Upper lobe of left lung (tissue), 6 donors: ENCODE measurements around the gene KRTAP20-2. TPM values are rescaled to one million over a fixed set of nuclear protein-coding genes. Genes with fewer than 3 reads are reported as not detected.

Source experiments
- ATAC-seq, 2 donors: fragments of 200-7000 bp; cut with Tn5 transposase; one replicate each; pipeline ENCODE4 v1.9.1; 2022; ENCODE audit warnings: mild to moderate bottlenecking in 2 of 2, moderate library complexity in 2 of 2; ENCODE audit not compliant: low FRiP score in 2 of 2
- DNase-seq, 2 donors: peaks; one replicate each; pipeline ENCODE4 v3.0.0-alpha.2; 2019 to 2020
- H3K27ac ChIP-seq, 4 donors: fragments of 200-600 bp; sonication (generic); one replicate each; pipeline ENCODE4 v1.5.1; 2016 to 2019
- H3K27me3 ChIP-seq, 4 donors: fragments of 200-600 bp; sonication (generic); one replicate each; pipeline ENCODE4 v1.5.1; 2017 to 2019
- H3K36me3 ChIP-seq, 4 donors: fragments of 200-600 bp; sonication (generic); one replicate each; pipeline ENCODE4 v1.5.1; 2016 to 2019
- H3K4me1 ChIP-seq, 4 donors: fragments of 200-600 bp; sonication (generic); one replicate each; pipeline ENCODE4 v1.5.1; 2018 to 2019
- H3K4me3 ChIP-seq, 4 donors: fragments of 200-600 bp; sonication (generic); one replicate each; pipeline ENCODE4 v1.5.1; 2017 to 2019; ENCODE audit warnings: mild to moderate bottlenecking in 2 of 4, moderate library complexity in 1 of 4
- H3K9me3 ChIP-seq, 4 donors: fragments of 200-600 bp; sonication (generic); one replicate each; pipeline ENCODE4 v1.5.1; 2018 to 2019
- EP300 ChIP-seq, 4 donors: sonication (generic); formaldehyde crosslinking; IDR thresholded peaks; one replicate each; pipeline ENCODE4 v1.5.1; 2017; ENCODE audit warnings: antibody characterized with exemption in 4 of 4, control low read depth in 2 of 4
- POLR2A ChIP-seq, 4 donors: fragments of 450-650 bp; IDR thresholded peaks; one replicate each; pipeline ENCODE4 v1.5.1; 2016 to 2017; ENCODE audit warnings: antibody characterized with exemption in 4 of 4, mild to moderate bottlenecking in 2 of 4
- POLR2AphosphoS5 ChIP-seq, 2 donors: sonication (generic); formaldehyde crosslinking; IDR thresholded peaks; one replicate each; pipeline ENCODE4 v1.5.1; 2017; ENCODE audit warnings: antibody characterized with exemption in 2 of 2
- WGBS, 2 donors: methylation state at CpG; one replicate each; pipeline ENCODE4 v1.1.5; 2017 to 2018; 5-methylcytosine and 5-hydroxymethylcytosine counted together
- small RNA-seq, 4 donors: library from RNA; depleted of rRNA; stranded (forward); fragments of <200 nt; gene quantifications; one replicate each; pipeline ENCODE3, GENCODE V24; 2016
- total RNA-seq, 6 donors: library from RNA; depleted of rRNA in 4 of 6; stranded (reverse); fragments of >200 nt in 4 of 6; gene quantifications; one replicate each; pipeline versions ENCODE4 v1.1.0 to v1.2.1, GENCODE V29; 2016 to 2021
- TF ChIP-seq, protein P1 (sequence below), 6 experiments: fragments of 450-650 bp in 4 of 6; fragments of 200-600 bp in 2 of 6; sonication (generic) in 2 of 6; IDR thresholded peaks; one replicate each; pipeline ENCODE4 v1.5.1; 2016 to 2019; ENCODE audit warnings: antibody characterized with exemption in 6 of 6
- donor health status: DM: no; HTN: no; CAD: no; lungs with moderate emphysema.
- donor health status: DM: no; HTN: yes; CAD: no; lungs with severe emphysema.

Gene KRTAP20-2
- total RNA-seq, 6 donors from 2014 or later, result not detected

DNA sequence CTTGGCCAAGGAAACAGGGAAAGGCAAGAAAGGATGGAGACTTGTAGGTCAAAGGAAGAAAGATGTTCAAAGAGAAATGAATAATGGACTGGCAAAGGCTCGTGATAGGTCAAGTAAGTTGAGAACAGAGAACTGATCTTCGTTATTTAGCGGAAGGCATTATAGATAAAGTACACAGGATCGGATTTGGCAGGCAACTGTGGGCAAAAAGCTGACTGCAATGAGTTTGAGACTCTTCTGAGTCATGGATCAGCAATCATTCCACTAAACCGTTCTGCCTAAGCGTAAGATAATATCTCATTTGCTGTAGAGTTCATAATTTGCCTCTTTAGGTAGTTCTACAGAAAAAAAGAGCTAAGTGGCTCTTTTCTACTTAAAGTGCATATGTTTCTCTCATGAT, 49.5 kb downstream of the KRTAP20-2 start:
- H3K36me3 ChIP-seq, result no peaks in the 10 kb centered on the region
- H3K4me1 ChIP-seq, result no peaks in the 10 kb centered on the region

More for the DNA sequence above, 49.5 kb downstream of the KRTAP20-2 start:
- Histone ChIP-seq H3K4me3 (no peak overlapping the region), H3K27ac (no peak overlapping the region), H3K9me3 (no peaks in the 10 kb centered on the region), H3K27me3 (no peaks in the 10 kb centered on the region)
- DNase-seq (no peak), ATAC-seq (no peak)
- TF ChIP-seq EP300 (IDR thresholded peaks at IDR 0.05), result no peak
- TF ChIP-seq POLR2A (IDR thresholded peaks at IDR 0.05), result no peak
- TF ChIP-seq POLR2AphosphoS5 (IDR thresholded peaks at IDR 0.05), result no peak
- TF ChIP-seq, protein P1, sequence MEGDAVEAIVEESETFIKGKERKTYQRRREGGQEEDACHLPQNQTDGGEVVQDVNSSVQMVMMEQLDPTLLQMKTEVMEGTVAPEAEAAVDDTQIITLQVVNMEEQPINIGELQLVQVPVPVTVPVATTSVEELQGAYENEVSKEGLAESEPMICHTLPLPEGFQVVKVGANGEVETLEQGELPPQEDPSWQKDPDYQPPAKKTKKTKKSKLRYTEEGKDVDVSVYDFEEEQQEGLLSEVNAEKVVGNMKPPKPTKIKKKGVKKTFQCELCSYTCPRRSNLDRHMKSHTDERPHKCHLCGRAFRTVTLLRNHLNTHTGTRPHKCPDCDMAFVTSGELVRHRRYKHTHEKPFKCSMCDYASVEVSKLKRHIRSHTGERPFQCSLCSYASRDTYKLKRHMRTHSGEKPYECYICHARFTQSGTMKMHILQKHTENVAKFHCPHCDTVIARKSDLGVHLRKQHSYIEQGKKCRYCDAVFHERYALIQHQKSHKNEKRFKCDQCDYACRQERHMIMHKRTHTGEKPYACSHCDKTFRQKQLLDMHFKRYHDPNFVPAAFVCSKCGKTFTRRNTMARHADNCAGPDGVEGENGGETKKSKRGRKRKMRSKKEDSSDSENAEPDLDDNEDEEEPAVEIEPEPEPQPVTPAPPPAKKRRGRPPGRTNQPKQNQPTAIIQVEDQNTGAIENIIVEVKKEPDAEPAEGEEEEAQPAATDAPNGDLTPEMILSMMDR (IDR thresholded peaks at IDR 0.05), result no peak
- 73 to 79% methylated on average over 6 of the region's 6 CpGs for WGBS, 2 donors

Small RNA genes within 50 kb of the gene (small RNA-seq; reads per million reads assigned to genes)
- gene KRTAP20-1 (0 reads per million in 4 donors), gene KRTAP20-3 (0 reads per million in 4 donors), gene KRTAP20-4 (0 reads per million in 4 donors), gene KRTAP22-1 (0 reads per million in 4 donors), gene KRTAP22-2 (0 reads per million in 4 donors)

Other genes with a start within 250 kb of the KRTAP20-2 start
- not detected for gene KRTAP13-1, start 239.2 kb upstream of the KRTAP20-2 start, total RNA-seq
- gene KRTAP13-3, start 209.3 kb upstream of the KRTAP20-2 start, total RNA-seq, result not detected
- gene KRTAP13-4, start 205.0 kb upstream of the KRTAP20-2 start, total RNA-seq, result not detected
- gene KRTAP15-1, start 194.9 kb upstream of the KRTAP20-2 start, total RNA-seq, result not detected
- gene KRTAP19-1, start 154.8 kb upstream of the KRTAP20-2 start, total RNA-seq, result not detected
- not detected for gene KRTAP19-2, start 147.8 kb upstream of the KRTAP20-2 start, total RNA-seq
- gene KRTAP19-3, start 143.2 kb upstream of the KRTAP20-2 start, total RNA-seq, result not detected
- gene KRTAP19-4, start 138.0 kb upstream of the KRTAP20-2 start, total RNA-seq, result not detected
- not detected for gene KRTAP19-5, start 133.1 kb upstream of the KRTAP20-2 start, total RNA-seq
- not detected for gene KRTAP19-6, start 93.3 kb upstream of the KRTAP20-2 start, total RNA-seq
- gene KRTAP19-7, start 73.9 kb upstream of the KRTAP20-2 start, total RNA-seq, result not detected
- gene KRTAP22-2, start 44.8 kb upstream of the KRTAP20-2 start, total RNA-seq, result not detected
- not detected for gene KRTAP6-3, start 42.8 kb upstream of the KRTAP20-2 start, total RNA-seq
- gene KRTAP6-2, start 36.3 kb upstream of the KRTAP20-2 start, total RNA-seq, result not detected
- not detected for gene KRTAP22-1, start 34.1 kb upstream of the KRTAP20-2 start, total RNA-seq
- not detected for gene KRTAP6-1, start 21.3 kb upstream of the KRTAP20-2 start, total RNA-seq
- not detected for gene KRTAP20-1, start 18.8 kb upstream of the KRTAP20-2 start, total RNA-seq
- gene KRTAP20-4, start 14.6 kb upstream of the KRTAP20-2 start, total RNA-seq, result not detected
- not detected for gene KRTAP20-3, start 7.7 kb downstream of the KRTAP20-2 start, total RNA-seq
- not detected for gene KRTAP21-3, start 83.6 kb downstream of the KRTAP20-2 start, total RNA-seq
- gene KRTAP21-2, start 112.1 kb downstream of the KRTAP20-2 start, total RNA-seq, result not detected
- not detected for gene KRTAP21-1, start 120.2 kb downstream of the KRTAP20-2 start, total RNA-seq
- gene KRTAP8-1, start 178.1 kb downstream of the KRTAP20-2 start, total RNA-seq, result not detected
- gene KRTAP7-1, start 194.6 kb downstream of the KRTAP20-2 start, total RNA-seq, result not detected
- gene KRTAP11-1, start 246.4 kb downstream of the KRTAP20-2 start, total RNA-seq, result under 1 TPM in 1 of 6 donors, not detected in 5; 0.46 TPM